ENCODE results near the gene CHPT1. TPM values are rescaled to one million over a fixed set of nuclear protein-coding genes. Genes with fewer than 3 reads are reported as not detected.

CHPT1 gene
- total RNA-seq, 2 experiments from 2014 or later, result 15.2 to 15.8 TPM

GRCh38 chr12:101777978-101778377 lies 80.5 kb downstream of the CHPT1 start:
- DNase-seq (no peak), ATAC-seq (no peak)
- ChIA-PET CTCF (interaction anchor here (1.5 to 7.8 kb wide), 5 partner anchors 16 to 363 kb away, joined by 5 to 104 read pairs (median 37); partner anchors contain the start of gene GNPTAB), POLR2A (interaction anchor here (0.9 kb wide), 1 partner anchor 22 kb away, joined by 3 read pairs; no protein-coding TSS in a partner anchor)
- H3K4me1 Mint-ChIP-seq (ENCODE audit: low read depth), result peaks cover 23% of the 10 kb centered on the region
- H3K9me3 Mint-ChIP-seq, result no peaks in the 10 kb centered on the region
- H3K36me3 Mint-ChIP-seq (ENCODE audit: low read depth), result peaks cover 35% of the 10 kb centered on the region
- no peak for TF ChIP-seq CTCF (IDR thresholded peaks at IDR 0.05)
- peak overlapping the region; percentile 9 for H3K27ac Mint-ChIP-seq
- intact Hi-C loops (cut with micrococcal nuclease), result no loop called here
- no peak overlapping the region for H3K4me3 Mint-ChIP-seq
- no peaks in the 10 kb centered on the region for H3K27me3 Mint-ChIP-seq

Other genes with a start within 250 kb of the CHPT1 start
- not detected for gene SPIC, start 222.3 kb upstream of the CHPT1 start, total RNA-seq
- not detected for gene MYBPC1, start 102.7 kb upstream of the CHPT1 start, total RNA-seq
- under 1 TPM; 0.09 to 0.36 TPM for gene SYCP3, start 41.8 kb downstream of the CHPT1 start, total RNA-seq
- 10 to 100 TPM; 52.4 to 56.9 TPM for gene GNPTAB, start 133.3 kb downstream of the CHPT1 start, total RNA-seq
- gene DRAM1, start 179.9 kb downstream of the CHPT1 start, total RNA-seq, result 1 to 10 TPM; 3.8 to 4.3 TPM

Data from activated CD8-positive, alpha-beta T cell treated with anti-CD3 and anti-CD28 coated beads for 36 hours (primary cell).